Caco-2 (cell line): ENCODE data around the gene LUC7L. TPM values are rescaled to one million over a fixed set of nuclear protein-coding genes. Genes with fewer than 3 reads are reported as not detected.
"Not testable (repeated sequence)": the region's sequence is repeated elsewhere in the genome, so short reads cannot be mapped to it uniquely, and the experiment has no call there.

Source experiments
- BruUV-seq: library from RNA; stranded (reverse); fragments of 400-500 nt; replicated peaks from 2 replicates; lab custom pipeline; 2021; lab: Mats Ljungman, UMichigan
- CTCF ChIA-PET: fragments of 300-600 bp; sonication (Branson Sonifier 250); formaldehyde crosslinking; loops from one replicate; lab custom pipeline; 2022; ENCODE audit warnings: antibody characterized with exemption; lab: Charles Lee
- POLR2A ChIA-PET: fragments of 300-600 bp; sonication (Branson Sonifier 250); formaldehyde crosslinking; loops from one replicate; lab custom pipeline; 2022; ENCODE audit warnings: antibody characterized with exemption; lab: Charles Lee
- DNase-seq, 2 experiments: peaks; one replicate each; pipeline versions ENCODE4 v3.0.0 to v3.0.0-alpha.2; 2020 to 2022
- H3K27me3 ChIP-seq: replicated peaks from 2 replicates; pipeline ENCODE4 v1.6.0; 2011; ENCODE audit warnings: low read length; ENCODE audit not compliant: control insufficient read depth, insufficient read depth
- H3K36me3 ChIP-seq: 2 replicates; pipeline ENCODE4 v1.5.1; 2011; ENCODE audit warnings: low read length; ENCODE audit not compliant: control insufficient read depth, insufficient read depth
- H3K4me1 ChIP-seq: fragments of 250-450 bp; sonication (Bioruptor Pico); 2 replicates; pipeline ENCODE4 v1.5.1; 2020; ENCODE audit warnings: mild to moderate bottlenecking
- H3K4me3 ChIP-seq: 2 replicates; pipeline ENCODE4 v1.5.1; 2011; ENCODE audit warnings: low read depth, mild to moderate bottlenecking, control low read depth, low read length
- H3K9me3 ChIP-seq: fragments of 250-450 bp; sonication (Bioruptor Pico); 2 replicates; pipeline ENCODE4 v1.5.1; 2020; ENCODE audit warnings: mild to moderate bottlenecking, moderate library complexity
- H3K27ac Mint-ChIP-seq: one replicate; pipeline ENCODE4 v1.8.0; 2022; ENCODE audit warnings: mixed read lengths; ENCODE audit not compliant: unreplicated experiment
- H3K27me3 Mint-ChIP-seq: one replicate; pipeline ENCODE4 v1.8.0; 2022; ENCODE audit warnings: mixed read lengths; ENCODE audit not compliant: insufficient read depth, unreplicated experiment
- H3K36me3 Mint-ChIP-seq: one replicate; pipeline ENCODE4 v1.8.0; 2022; ENCODE audit warnings: mild to moderate bottlenecking, mixed read lengths; ENCODE audit not compliant: insufficient read depth, unreplicated experiment
- H3K4me1 Mint-ChIP-seq: one replicate; pipeline ENCODE4 v1.8.0; 2022; ENCODE audit warnings: low read depth, mixed read lengths; ENCODE audit not compliant: unreplicated experiment
- H3K4me3 Mint-ChIP-seq: one replicate; pipeline ENCODE4 v1.8.0; 2022; ENCODE audit warnings: mild to moderate bottlenecking, moderate library complexity, mixed read lengths; ENCODE audit not compliant: unreplicated experiment
- H3K9me3 Mint-ChIP-seq: one replicate; pipeline ENCODE4 v1.8.0; 2022; ENCODE audit warnings: mixed read lengths; ENCODE audit not compliant: unreplicated experiment
- intact Hi-C: fragments of 100-400 bp; cut with micrococcal nuclease; formaldehyde crosslinking; loops from one replicate; pipeline ENCODE4 v1.10.0; 2022; ENCODE audit not compliant: unreplicated experiment
- total RNA-seq: library from RNA; stranded (reverse); gene quantifications from 2 replicates; pipeline ENCODE4 v1.2.3, GENCODE V29; 2022
- TF ChIP-seq, protein P1 (sequence below), 2 experiments: fragments of 200-600 bp in 1 of 2; IDR thresholded peaks; 1 replicate in 1 of 2; 2 replicates in 1 of 2; pipeline versions ENCODE4 v1.5.1 to v1.8.0; 2011 to 2022; ENCODE audit warnings: antibody characterized with exemption in 1 of 2, control low read depth in 1 of 2, inconsistent platforms in 1 of 2, low read depth in 1 of 2, low read length in 1 of 2, mild to moderate bottlenecking in 1 of 2, moderate library complexity in 1 of 2; ENCODE audit not compliant: insufficient read depth in 1 of 2, severe bottlenecking in 1 of 2, unreplicated experiment in 1 of 2

The LUC7L gene
- total RNA-seq, 1 experiment from 2014 or later: 80.7 TPM

DNA sequence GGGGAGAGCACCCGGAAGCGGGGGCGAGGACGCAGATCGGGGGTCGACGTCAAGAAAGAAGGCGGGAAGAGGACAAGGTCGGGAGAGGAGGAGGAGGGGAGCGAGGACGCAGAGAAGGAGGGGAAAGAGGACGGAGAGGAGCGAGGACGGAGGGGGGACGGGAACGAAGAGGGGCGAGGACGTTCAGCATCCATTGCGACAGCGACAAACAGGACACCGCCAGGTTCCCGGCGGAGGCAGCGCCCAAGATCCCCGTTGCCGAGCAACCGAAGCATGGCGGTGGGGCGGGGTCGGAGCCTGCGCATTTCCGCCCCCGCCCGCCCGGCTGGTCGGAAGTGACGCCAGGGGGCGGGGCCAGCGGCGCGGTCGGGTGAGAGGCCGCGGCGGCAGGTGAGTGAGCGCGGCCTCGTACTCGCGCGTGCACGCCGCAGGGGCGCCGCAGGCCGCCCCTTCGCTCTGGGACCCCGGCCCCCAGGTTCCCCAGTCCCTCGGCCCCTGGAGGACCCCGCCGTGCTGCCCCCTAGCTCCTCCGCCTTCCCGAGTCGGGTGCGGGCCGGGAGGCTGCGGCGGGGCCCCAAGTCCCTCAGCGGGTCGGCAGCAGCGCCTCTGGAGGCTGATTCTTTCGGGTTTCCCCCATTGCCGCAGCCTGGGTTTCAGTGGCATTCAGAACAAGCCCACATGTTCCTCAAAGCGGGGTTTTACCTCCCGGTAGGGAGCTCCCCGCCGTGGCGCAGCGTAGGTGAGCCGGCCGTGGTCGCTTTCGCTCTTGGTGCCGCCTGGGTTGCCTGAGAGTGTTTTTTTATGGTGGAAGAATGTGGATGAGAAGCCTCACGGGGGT, 5.4 kb upstream of the LUC7L start, which contains the start of gene FAM234A:
TSS of gene FAM234A (plus strand) at position 354 of the 838 bp plus-strand sequence. CDS start 19,593 bp downstream, outside the sequence.
- Mint-ChIP-seq H3K4me3 (peak within 1 kb of the TSS; percentile 76), H3K36me3 (peaks cover 11% of the 10 kb centered on the region), H3K4me1 (no peaks in the 10 kb centered on the region), H3K9me3 (no peaks in the 10 kb centered on the region), H3K27ac (peak within 1 kb of the TSS; percentile 92), H3K27me3 (no peaks in the 10 kb centered on the region)
- Histone ChIP-seq H3K36me3 (no peaks in the 10 kb centered on the region), H3K4me3 (peak within 1 kb of the TSS; percentile 53), H3K9me3 (no peaks in the 10 kb centered on the region), H3K27me3 (no peaks in the 10 kb centered on the region), H3K4me1 (no peaks in the 10 kb centered on the region)
- DNase-seq: peak; percentile 93 to 96
- POLR2A ChIA-PET: interaction anchor here (0.6 to 1.0 kb wide), 4 partner anchors 18 to 356 kb away, joined by 5 to 19 read pairs (median 9); partner anchors contain the start of gene AXIN1
- CTCF ChIA-PET: interaction anchor here (0.8 to 1.5 kb wide), 3 partner anchors 118 to 133 kb away, joined by 4 to 6 read pairs (median 5); no protein-coding TSS in a partner anchor
- intact Hi-C loops: no loop called here
- TF ChIP-seq, protein P1, sequence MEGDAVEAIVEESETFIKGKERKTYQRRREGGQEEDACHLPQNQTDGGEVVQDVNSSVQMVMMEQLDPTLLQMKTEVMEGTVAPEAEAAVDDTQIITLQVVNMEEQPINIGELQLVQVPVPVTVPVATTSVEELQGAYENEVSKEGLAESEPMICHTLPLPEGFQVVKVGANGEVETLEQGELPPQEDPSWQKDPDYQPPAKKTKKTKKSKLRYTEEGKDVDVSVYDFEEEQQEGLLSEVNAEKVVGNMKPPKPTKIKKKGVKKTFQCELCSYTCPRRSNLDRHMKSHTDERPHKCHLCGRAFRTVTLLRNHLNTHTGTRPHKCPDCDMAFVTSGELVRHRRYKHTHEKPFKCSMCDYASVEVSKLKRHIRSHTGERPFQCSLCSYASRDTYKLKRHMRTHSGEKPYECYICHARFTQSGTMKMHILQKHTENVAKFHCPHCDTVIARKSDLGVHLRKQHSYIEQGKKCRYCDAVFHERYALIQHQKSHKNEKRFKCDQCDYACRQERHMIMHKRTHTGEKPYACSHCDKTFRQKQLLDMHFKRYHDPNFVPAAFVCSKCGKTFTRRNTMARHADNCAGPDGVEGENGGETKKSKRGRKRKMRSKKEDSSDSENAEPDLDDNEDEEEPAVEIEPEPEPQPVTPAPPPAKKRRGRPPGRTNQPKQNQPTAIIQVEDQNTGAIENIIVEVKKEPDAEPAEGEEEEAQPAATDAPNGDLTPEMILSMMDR (IDR thresholded peaks at IDR 0.05; ENCODE audit: insufficient read depth in 1 of 2, low read depth in 1 of 2, low read length in 1 of 2, severe bottlenecking in 1 of 2, unreplicated experiment in 1 of 2): peak; percentile 41 to 43
- BruUV-seq: no TSS peak

DNA sequence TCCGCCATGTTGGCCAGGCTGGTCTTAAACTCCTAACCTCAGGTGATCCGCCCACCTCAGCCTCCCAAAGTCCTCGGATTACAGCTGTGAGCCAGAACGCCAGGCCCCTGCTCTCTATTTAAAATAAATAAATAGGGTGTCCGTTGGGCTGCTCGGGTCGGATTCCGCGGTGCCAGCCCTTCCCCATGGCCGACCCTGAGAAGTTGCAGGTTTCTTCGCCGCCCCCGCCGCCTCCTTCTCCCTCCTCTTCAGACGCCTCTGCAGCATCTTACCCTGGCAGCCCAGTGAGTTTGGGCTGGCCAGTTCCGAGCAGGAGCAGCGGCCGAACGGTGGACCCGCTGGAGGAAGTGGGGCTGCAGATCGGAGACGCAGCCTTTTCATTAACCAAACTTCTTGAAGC, 1.7 kb upstream of the LUC7L start:
- TF ChIP-seq, protein P1 (IDR thresholded peaks at IDR 0.05; ENCODE audit: insufficient read depth in 1 of 2, low read depth in 1 of 2, low read length in 1 of 2, severe bottlenecking in 1 of 2, unreplicated experiment in 1 of 2): no peak
- Mint-ChIP-seq H3K9me3 (no peaks in the 10 kb centered on the region), H3K4me3 (peak overlapping the region; percentile 33), H3K27me3 (no peaks in the 10 kb centered on the region), H3K27ac (no peak overlapping the region), H3K4me1 (peaks cover 6% of the 10 kb centered on the region), H3K36me3 (peaks cover 45% of the 10 kb centered on the region)
- ChIA-PET POLR2A (no interaction called here), CTCF (no interaction called here)
- no TSS peak for BruUV-seq
- DNase-seq: no peak
- Histone ChIP-seq H3K9me3 (no peaks in the 10 kb centered on the region), H3K36me3 (peaks cover 1% of the 10 kb centered on the region), H3K27me3 (no peaks in the 10 kb centered on the region), H3K4me1 (no peaks in the 10 kb centered on the region), H3K4me3 (no peak overlapping the region)
- intact Hi-C loops: no loop called here

DNA sequence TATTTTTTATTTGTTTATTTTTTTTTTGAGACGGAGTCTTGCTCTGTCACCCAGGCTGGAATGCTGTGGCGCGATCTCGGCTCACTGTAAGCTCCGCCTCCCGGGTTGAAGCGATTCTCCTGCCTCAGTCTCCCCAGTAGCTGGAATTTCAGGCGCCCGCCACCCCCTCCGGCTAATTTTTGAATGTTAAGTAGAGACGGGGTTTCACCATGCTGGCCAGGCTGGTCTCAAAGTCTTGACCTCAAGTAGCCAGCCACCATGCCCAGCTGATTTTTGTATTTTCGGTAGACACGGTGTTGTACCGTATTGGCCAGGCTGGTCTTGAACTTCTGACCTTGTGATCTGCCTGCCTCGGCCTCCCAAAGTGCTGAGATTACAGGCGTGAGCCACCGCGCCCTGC, 1.1 kb upstream of the LUC7L start:
- H3K4me1 Mint-ChIP-seq: not testable (repeated sequence)

More for the DNA sequence above, 1.1 kb upstream of the LUC7L start:
- H3K9me3 ChIP-seq, H3K27me3 ChIP-seq, intact Hi-C loops, BruUV-seq, DNase-seq, H3K36me3 ChIP-seq, CTCF ChIA-PET, H3K27ac Mint-ChIP-seq, H3K4me1 ChIP-seq, H3K9me3 Mint-ChIP-seq, H3K27me3 Mint-ChIP-seq, H3K4me3 ChIP-seq: not testable (repeated sequence)
- H3K4me3 Mint-ChIP-seq: peak overlapping the region; percentile 33
- H3K36me3 Mint-ChIP-seq: peaks cover 46% of the 10 kb centered on the region
- POLR2A ChIA-PET: interaction anchor here (0.9 kb wide), 1 partner anchor 11 kb away, joined by 5 read pairs; no protein-coding TSS in a partner anchor
